SKM-1 (cell line): Measurements from ENCODE around the gene ADH1A.
"Not testable (repeated sequence)": the region's sequence is repeated elsewhere in the genome, so short reads cannot be mapped to it uniquely, and the experiment has no call there.

ENCODE experiments used
- DNase-seq: peaks from one replicate; lab custom pipeline; 2025; ENCODE audit not compliant: unreplicated experiment; lab: John Stamatoyannopoulos, UW

Gene ADH1A

DNA sequence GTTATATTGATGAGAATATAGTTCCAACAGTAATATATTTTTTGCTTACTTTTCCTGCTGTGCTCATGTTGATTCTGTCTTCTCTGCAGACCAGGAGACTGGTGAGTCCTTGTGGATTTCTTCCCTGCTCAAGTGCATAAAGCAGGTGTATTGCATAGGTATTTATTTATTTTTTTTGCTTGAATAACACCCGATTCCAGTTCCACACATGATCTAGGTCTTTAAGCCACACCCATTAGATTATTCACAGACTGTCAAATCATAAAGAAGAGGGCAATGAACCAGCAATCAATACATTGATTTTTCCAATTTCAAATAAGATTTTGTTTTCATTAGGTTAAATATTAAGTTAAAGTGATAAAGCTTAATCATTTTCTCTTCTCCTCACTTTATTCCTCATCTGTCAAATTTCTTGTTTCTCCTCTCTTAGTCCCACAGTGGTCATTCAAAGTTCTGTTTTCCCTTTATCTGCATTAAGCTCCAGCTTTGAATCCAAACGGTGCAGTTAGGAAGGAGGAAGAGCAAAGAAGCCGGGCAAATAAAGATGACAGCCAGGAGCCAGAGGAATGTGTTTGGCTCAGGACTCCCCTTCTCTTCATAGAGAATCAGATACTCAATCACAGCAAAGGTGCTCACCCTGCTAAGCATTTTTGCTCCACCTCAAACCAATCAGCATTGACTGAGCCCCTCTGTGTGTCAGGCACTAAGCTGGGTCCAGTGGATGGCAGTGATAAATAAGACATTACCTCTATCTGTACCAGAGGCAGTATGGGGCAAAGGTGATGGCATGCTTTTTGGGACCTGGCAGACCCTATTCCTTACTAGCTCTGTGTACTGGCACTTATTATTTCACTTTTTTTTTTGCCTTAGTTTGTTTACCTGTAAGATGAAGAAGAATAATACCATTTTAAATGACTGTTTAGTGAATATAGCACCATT, at the start of gene ADH1A:
Gene ADH1A, minus strand, starts transcription at position 138 of the 939 bp plus-strand sequence. Its CDS starts 71 bp downstream, at position 67.
- no peak for DNase-seq

DNA sequence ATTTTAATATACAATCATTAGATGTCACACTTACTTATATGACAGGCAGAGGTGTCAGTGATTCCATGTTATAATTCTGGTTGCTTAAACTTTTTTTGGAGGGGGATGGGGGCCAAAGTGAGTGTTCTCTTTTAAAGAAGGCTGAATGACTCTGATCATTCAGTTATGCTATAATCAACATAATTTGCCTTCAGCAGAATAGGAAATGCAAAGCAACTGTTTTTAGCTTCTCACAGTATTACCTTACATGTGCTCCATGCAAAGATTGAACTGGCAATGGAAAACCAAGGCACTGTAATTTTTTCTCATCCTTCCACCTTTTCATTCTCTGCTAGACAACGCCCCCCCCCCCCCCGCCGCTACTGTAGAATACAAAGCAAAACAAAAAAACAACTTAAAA, 48.4 kb upstream of the ADH1A start:
- no peak for DNase-seq

DNA sequence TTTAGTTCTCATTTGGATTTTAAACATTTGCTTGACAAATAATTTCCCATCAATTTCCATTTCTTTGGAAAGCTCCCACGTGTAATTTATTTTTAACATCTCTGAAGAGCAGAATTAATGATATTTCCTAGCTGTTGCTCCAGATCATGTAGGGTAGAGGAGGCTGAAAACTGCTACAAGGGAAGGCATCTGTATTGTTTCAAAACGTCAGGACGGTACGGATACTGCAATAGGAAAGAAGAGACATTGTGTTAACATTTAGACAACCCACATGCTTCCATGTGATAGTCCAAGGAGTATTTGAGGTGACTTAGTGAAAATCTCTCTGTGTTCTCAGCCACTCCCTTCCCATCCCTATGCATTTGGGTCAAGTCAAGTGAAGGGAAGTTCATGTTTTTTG, 45.8 kb upstream of the ADH1A start:
- no peak for DNase-seq

DNA sequence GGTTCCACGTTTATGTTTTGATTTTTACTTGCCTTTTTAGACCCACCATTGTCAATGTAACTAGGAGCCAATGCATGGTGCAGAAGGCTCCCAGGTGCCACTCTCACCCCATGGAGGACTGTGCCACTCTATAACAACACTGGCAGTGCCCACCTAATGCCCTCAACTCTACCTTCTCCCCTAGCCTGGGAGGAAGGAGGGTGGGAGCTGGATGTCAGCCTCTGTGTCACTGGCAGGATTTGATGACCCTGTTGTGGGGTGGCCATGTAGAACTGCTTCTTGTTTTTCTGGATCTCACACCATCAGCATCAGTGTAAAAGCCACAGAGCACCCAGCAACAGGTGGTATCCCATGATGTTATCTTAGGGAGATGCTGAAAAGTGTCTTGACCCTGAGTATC, 44.1 kb upstream of the ADH1A start:
- DNase-seq: no peak

DNA sequence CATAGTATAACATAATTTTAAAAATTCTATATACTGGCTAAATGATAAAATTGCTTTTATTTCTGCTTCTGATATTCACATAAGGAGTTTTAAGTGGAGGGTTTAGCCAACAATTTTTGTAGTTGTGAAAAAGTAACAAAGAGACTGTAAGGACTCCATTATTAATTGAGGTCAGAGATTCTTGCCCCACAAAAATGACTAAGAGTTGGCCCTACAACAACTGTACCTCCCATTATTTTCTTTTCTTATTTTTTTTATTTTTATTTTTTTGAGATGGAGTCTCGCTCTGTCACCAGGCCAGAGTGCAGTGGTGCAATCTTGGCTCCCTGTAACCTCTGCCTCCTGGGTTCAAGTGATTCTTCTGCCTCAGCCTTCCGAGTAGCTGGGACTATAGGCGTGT, 39.9 kb upstream of the ADH1A start:
- DNase-seq: no peak

DNA sequence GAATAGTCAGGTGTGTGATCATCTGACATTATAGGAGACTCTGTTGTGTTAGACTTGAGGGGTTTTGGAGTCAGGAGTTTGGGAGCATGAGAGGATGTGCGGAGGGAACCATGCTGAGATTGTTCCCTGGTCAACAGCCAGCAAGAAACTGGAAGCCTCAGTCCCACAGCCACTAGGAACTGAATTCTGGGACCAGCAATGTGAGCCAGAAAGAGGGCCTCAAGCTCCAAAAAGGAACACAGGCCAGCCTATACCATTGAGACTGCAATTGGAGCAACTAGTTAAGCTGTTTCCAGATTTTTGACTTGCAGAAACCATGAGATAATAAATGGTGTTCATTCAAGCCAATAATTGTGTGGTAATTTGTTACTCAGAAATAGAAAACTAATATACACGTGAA, 39.1 kb upstream of the ADH1A start:
- DNase-seq: no peak

DNA sequence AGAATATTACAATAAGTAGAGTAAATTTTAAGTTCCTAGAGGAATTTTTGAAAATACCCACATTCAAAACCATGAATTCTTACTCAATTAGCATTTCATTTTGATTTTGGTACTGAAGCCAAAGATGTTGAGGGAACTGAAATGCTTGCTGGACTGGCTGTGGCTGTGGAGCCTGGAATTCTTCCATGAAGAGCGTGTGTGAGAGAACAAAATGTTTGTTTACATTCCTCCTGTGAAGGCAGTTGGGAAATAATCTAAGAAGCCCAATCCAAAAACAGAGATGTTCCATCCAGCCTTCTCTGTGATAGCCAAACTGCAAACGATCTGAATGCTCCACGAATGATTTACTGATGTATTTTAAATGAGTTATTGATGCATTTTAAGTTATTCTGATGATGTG, 34.2 kb upstream of the ADH1A start:
- no peak for DNase-seq

DNA sequence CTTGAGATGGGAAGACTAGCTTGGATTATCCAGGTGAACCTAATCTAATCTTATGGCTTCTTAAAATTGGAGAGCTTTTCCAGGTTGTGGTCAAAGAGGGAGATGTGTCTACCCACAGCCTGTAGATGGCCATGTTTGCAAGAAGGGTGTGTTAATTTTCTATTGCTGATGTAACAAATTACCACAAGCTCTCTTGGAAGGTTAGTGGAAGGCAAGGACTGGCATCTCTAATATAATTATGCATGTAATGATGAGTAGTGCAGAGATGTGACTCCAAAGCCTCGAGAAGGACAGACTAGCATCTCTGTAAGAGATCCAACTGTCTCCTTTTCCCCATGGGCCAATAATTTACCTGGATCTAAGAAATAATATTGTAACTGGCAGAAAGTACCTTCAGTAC, 33.6 kb upstream of the ADH1A start:
- DNase-seq: no peak

DNA sequence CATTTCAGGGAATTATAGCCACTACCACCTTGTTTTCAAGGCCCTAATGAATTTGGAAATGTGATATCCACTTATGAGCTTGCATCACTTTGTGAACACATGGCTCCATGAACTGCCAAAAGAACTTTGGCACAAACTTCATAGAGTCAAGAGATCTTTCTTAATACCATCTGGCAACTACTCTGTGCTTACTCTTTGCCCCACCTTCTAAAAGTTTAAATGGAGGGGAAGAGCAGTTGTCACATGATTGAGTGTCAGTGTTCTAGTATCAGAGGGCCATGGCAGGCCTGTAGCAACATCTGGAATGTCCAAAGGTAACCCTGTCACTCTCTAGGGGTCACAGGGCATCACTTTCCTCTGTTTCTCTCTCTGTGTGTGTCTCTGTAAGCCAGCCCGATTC, 33.0 kb upstream of the ADH1A start:
- no peak for DNase-seq

DNA sequence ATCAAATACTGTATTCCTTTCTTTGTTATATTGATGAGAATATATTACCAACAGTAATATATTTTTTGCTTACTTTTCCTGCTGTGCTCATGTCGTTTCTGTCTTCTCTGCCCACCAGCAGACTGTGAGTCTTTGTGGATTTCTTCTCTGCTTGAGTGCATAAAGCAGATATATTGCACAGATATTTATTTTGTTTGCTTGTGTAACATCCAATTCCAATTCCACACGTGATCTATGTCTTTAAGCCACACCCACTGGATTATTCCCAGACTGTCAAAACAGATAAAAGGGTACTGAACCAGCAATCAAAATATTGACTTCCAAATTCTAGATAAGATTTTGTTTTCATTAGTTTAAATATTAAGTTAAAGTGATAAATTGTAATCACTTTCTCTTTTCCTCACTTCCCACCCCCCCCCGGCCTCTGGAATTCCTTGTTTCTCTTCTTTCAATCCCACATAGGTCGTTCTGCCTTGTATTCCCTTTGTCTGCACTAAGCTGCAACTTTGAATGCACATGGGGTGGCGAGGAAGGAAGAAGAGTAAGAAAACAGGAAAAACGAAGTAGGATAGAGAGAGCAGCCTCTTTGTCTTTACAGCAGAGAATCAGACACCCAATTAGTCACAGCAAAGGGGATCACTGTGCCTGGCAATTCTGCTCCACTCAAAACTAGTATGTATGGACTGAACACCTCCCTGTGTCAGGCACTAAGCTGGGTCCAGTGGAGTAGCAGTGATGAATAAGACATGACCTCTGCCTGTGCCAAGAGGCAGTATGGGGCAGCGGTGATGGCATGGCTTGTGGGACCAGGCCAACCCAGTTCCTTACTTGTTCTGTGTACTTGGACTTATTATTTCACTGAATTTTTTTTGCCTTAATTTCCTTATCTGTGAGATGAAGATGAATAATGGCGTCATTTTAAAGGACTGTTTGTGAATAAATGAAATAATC, 30.7 kb upstream of the ADH1A start, which contains the start of gene ADH1B:
Gene ADH1B, minus strand, starts transcription at position 161 of the 951 bp plus-strand sequence. Its CDS starts 70 bp downstream, at position 91.
- no peak for DNase-seq

DNA sequence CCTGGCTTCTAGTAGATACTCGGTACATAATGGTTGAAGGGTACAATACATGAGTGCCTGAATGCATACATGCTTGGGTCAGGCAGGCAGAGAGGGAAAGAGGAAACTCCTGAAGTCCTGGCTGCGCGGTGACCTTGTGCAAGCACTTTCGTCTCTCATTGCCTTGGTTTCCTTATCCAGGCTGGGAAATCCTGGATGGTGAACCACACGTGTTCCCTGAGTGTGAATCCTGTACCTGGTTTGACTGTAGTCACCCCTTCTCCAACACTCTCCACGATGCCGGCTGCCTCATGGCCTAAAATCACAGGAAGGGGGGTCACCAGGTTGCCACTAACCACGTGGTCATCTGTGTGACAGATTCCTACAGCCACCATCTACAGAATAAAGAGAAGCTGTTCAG, 27.0 kb upstream of the ADH1A start:
- DNase-seq: not testable (repeated sequence)

DNA sequence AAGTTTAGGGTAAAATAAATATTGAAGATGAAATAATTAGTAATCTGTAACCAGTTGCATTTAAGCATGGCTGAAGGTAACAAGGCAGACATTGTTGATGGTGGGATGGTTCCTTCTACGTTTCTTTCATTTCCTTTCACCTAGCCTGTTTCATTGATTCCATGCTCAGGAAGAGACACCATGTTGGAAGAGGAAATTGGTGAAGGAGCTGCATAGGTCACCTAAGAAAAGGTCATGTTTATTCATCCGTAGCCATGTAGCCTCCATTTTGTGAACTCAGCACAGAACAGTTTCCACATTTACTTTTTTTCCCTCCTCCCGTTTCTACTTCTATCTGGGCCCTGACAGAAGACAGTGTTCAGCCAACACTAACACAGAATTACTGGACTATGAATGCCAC, 26.6 kb upstream of the ADH1A start:
- no peak for DNase-seq

DNA sequence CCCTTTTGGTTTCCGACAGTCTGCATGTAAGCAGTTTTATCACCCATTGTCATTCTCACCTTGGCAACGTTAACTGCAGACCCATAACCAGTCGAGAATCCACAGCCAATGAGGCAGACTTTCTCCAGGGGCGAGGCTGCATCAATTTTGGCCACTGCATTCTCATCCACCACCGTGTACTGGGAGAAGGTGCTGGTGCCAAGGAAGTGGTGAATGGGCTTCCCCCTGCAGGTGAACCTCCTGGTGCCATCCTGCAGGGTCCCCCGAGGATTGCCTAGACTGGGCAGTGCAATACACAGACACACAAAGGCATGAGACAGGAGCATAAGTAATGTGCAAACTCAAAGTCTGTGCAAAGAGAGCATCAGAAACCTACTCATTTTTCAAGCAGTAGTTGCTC, 25.1 kb upstream of the ADH1A start:
- DNase-seq: no peak

DNA sequence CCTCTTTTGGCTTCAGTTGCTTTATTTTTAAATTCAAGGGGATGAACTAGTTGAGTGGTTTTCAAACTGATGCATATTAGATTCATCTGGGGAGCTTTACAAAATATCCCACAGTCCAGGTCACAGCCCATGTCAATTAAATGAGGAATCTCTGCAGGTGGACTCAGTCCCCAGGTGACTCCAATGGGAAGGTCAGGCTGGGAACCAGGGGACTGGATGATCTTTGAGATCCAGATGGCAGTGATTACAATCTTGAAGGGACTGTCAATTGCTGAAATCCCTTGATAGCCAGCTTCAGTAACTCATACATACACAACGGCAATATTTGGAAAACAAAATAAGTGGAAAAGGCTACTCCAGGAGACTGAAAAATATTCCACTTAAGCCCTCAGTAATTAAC, 23.4 kb upstream of the ADH1A start:
- no peak for DNase-seq

DNA sequence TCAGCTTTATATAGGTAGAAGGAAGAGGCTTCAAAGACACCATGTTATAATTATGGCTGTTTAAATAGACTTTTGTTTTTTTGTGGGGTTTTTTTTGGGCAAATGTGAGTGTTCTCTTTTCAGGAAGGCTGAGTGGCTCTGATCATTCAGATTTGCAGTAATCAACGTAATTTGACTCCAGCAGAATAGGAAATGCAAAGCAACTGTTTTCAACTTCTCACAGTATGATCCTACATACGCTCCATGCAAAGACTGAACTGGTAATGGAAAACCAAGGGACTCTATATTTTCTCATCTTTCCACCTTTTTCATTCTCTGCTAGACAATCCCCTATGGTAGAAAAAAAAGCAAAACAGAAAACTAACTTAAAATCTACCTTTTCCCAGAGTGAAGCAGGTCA, 19.6 kb upstream of the ADH1A start:
- DNase-seq: no peak

DNA sequence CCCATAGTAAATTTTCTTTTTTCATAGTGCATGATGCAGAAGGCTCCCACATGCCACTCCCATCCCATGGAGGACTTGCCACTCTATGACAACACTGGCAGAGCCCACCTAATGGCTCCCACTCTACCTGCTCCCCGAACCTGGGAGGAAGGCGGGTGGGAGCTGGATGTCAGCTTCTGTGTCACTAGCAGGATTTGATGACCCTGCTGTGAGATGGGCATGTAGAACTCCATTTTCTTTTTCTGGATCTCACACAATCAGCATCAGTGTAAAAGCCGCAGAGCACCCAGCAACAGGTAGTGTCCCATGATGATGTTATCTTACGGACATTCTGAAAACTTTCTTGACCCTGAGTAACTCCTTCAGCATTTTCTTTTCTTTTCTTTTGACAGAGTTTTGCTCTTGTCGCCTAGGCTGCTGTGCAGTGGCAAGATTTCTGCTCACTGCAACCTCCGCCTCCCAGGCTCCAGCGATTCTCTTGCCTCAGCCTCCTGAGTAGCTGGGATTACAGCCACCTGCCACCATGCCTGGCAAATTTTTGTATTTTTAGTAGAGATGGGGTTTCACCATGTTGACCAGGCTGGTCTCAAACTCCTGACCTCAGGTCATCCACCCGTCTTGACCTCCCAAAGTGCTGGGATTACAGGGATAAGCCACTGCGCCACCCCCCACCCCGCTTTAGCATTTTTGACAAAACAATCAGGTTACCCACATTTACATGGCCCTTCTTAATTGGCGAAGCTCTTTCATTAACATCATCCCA, 15.0 kb upstream of the ADH1A start:
- DNase-seq: no peak

DNA sequence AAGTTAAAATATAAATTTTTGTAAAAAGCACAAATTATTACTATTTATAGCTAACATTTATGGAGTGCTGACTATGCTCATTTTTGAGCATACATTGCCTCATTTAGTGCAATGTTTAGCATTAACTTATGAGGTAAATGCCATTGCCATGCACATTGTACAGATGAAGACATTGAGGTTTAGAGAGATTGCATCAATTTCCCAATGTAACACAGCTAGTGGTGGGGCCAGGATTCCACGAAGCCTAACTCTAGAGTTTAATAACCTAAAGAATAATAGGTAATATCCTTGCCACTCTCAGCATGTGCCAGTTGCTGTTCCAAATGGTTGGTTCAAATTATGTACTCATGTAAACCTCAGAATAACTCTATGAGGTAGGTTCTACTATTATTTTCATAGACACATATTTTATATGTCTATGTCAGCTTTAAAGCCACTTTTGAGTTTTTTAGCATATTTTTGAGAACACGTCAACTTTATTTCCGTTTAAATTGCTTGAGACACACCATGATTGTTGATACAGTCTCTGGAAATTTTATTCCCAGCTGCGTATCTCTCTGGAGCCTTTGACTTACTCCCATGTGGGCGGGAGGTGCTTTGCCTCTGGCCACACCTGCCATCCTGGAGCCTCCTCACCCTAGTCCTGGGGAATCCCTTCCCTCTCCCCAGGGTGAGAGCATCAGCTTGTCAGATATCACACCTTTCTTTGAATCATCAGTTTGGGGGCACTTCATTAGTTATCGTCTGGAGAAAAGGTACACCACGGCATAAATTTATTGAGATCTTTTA, 10.8 kb upstream of the ADH1A start:
- no peak for DNase-seq

DNA sequence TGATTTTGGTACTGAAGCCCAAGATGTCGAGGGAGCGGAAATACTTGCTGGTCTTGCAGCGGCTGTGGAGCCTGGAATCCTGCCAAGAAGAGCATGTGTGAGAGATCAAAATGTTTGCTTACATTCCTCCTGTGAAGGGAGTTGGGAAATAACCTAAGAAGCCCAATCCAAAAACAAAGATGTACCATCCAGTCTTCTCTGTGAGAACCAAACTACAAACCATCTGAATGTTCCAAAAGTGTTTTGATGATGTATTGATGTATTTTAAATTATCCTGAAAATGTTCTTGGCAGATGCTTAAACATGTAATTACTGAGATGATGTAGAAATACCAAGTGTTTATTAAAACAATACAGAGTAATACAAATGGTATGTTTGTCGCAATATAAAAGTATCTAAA, 10.1 kb upstream of the ADH1A start:
- no peak for DNase-seq

DNA sequence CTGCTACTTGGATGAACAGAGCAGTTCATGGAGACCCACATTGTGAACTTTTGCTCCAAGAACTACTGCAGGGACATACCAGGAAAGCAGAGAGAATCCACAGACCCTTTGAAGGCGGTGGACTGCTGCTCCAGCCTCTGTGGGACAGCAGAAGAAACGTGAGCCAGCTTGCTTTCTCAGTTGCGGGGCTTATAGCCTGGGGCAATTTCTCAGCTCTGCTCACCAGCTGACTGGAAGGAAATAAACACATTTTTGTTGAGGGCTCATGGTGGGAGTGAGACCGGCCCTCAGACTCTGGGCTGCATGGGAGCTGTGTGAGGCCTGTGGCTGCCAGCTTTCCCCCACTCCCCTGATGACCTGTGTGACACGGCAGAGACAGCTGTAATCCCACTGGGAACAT, 2.6 kb upstream of the ADH1A start:
- DNase-seq: no peak

DNA sequence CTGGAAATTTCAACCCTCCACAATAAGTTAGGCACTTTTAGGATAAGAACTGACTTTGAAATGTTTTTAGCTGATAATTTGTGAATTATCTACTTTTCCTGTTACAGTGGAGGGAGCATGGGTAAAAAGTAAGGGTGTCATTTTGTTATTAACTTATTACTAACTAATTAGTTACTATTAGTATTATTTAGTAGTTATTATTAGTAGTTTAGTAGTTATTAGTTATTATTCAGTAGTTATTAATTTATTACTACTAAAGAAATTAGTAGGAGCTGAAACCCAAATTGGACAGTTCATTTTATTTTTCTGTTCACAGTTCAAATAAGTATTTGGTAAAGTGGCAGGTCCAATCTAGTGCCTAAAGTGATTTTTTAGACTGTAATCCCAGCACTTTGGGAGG, 5.4 kb downstream of the ADH1A start:
- no peak for DNase-seq
